Esophagus squamous epithelium (tissue), 5 donors: Measurements from ENCODE around the gene COL4A2. TPM values are rescaled to one million over a fixed set of nuclear protein-coding genes. Genes with fewer than 3 reads are reported as not detected.

Experiments
- DNase-seq: peaks from one replicate; lab custom pipeline; 2025; lab: John Stamatoyannopoulos, UW
- H3K27ac ChIP-seq, 4 donors: fragments of 200-600 bp; sonication (generic); one replicate each; pipeline ENCODE4 v1.5.1; 2016 to 2019; ENCODE audit warnings: mild to moderate bottlenecking in 1 of 4
- H3K27me3 ChIP-seq, 4 donors: fragments of 200-600 bp; sonication (generic); 1 replicate in 3 of 4; 2 replicates in 1 of 4; pipeline versions ENCODE4 v1.5.1 to v1.6.0; 2017 to 2021; ENCODE audit warnings: antibody characterized with exemption in 1 of 4
- H3K36me3 ChIP-seq, 3 donors: fragments of 200-600 bp; sonication (generic); one replicate each; pipeline ENCODE4 v1.5.1; 2016 to 2019
- H3K4me1 ChIP-seq, 3 donors: fragments of 200-600 bp; sonication (generic); one replicate each; pipeline ENCODE4 v1.5.1; 2017 to 2019
- H3K4me3 ChIP-seq, 4 donors: fragments of 200-600 bp; sonication (generic); 1 replicate in 3 of 4; 2 replicates in 1 of 4; pipeline ENCODE4 v1.5.1; 2016 to 2019; ENCODE audit warnings: mild to moderate bottlenecking in 2 of 4, moderate library complexity in 1 of 4
- H3K9me3 ChIP-seq, 3 donors: fragments of 200-600 bp; sonication (generic); one replicate each; pipeline ENCODE4 v1.5.1; 2016 to 2019
- CTCF ChIP-seq, 6 experiments: fragments of 450-650 bp in 4 of 6; fragments of 200-600 bp in 2 of 6; sonication (generic) in 2 of 6; IDR thresholded peaks; one replicate each; pipeline ENCODE4 v1.5.1; 2016 to 2019; ENCODE audit warnings: antibody characterized with exemption in 6 of 6, mild to moderate bottlenecking in 4 of 6, moderate library complexity in 4 of 6
- POLR2A ChIP-seq, 4 donors: fragments of 450-650 bp; IDR thresholded peaks; one replicate each; pipeline ENCODE4 v1.6.1; 2017; ENCODE audit warnings: antibody characterized with exemption in 4 of 4, mild to moderate bottlenecking in 4 of 4, moderate library complexity in 3 of 4
- WGBS, 2 donors: methylation state at CpG; one replicate each; pipeline ENCODE4 v1.1.5; 2018; 5-methylcytosine and 5-hydroxymethylcytosine counted together
- intact Hi-C: fragments of 100-400 bp; cut with DNase I; formaldehyde crosslinking; loops from one replicate; pipeline ENCODE4 v1.15.0; 2022
- total RNA-seq, 4 donors: library from RNA; depleted of rRNA; stranded (reverse); fragments of >200 nt; gene quantifications; one replicate each; pipeline ENCODE4 v1.1.0, GENCODE V29; 2016
- donor health status: DM: yes; HTN: yes; CAD: no.

The COL4A2 gene
- total RNA-seq, 4 donors from 2014 or later: 11.9 to 102 (median 43.5) TPM

- H3K27ac ChIP-seq: no peak overlapping the region
- no peak overlapping the region for H3K4me3 ChIP-seq
Measured at GRCh38 chr13:110434629-110435028, 127.5 kb downstream of the COL4A2 start.

GRCh38 chr13:110435331-110435730 is 128.2 kb downstream of the COL4A2 start:
- Histone ChIP-seq H3K4me3 (no peak overlapping the region), H3K36me3 (peaks cover 0 to 58% (median 3%) of the 10 kb centered on the region in 3 donors), H3K4me1 (peaks cover 0 to 27% (median 0%) of the 10 kb centered on the region in 3 donors), H3K27ac (no peak overlapping the region), H3K27me3 (no peaks in the 10 kb centered on the region), H3K9me3 (no peaks in the 10 kb centered on the region)
- no peak for DNase-seq
- TF ChIP-seq POLR2A (IDR thresholded peaks at IDR 0.05) (no peak), CTCF (IDR thresholded peaks at IDR 0.05) (no peak)
- intact Hi-C loops: no loop called here
- WGBS, 2 donors: 79 to 86% methylated on average over 5 of the region's 5 CpGs

More at GRCh38 chr13:110434629-110435028, 127.5 kb downstream of the COL4A2 start:
- H3K4me1 ChIP-seq: peaks cover 0 to 27% (median 0%) of the 10 kb centered on the region in 3 donors
- no peak for TF ChIP-seq CTCF (IDR thresholded peaks at IDR 0.05)
- TF ChIP-seq POLR2A (IDR thresholded peaks at IDR 0.05): no peak
- intact Hi-C loops: no loop called here
- no peak for DNase-seq
- no peaks in the 10 kb centered on the region for H3K9me3 ChIP-seq
- H3K36me3 ChIP-seq: peaks cover 0 to 56% (median 3%) of the 10 kb centered on the region in 3 donors
- WGBS, 2 donors: 83 to 85% methylated on average over 9 of the region's 9 CpGs
- no peaks in the 10 kb centered on the region for H3K27me3 ChIP-seq

- 89 to 93% methylated on average over 9 of the region's 9 CpGs for WGBS, 2 donors
- Histone ChIP-seq H3K27ac (no peak overlapping the region), H3K36me3 (peaks cover 0 to 58% (median 3%) of the 10 kb centered on the region in 3 donors), H3K27me3 (no peaks in the 10 kb centered on the region), H3K9me3 (no peaks in the 10 kb centered on the region), H3K4me1 (peaks cover 0 to 21% (median 0%) of the 10 kb centered on the region in 3 donors), H3K4me3 (no peak overlapping the region)
- intact Hi-C loops: no loop called here
- TF ChIP-seq POLR2A (IDR thresholded peaks at IDR 0.05) (no peak), CTCF (IDR thresholded peaks at IDR 0.05) (no peak)
- no peak for DNase-seq
Measured at GRCh38 chr13:110436276-110436675, 129.2 kb downstream of the COL4A2 start.

GRCh38 chr13:110436786-110437370 is 129.8 kb downstream of the COL4A2 start:
- Histone ChIP-seq H3K27me3 (no peaks in the 10 kb centered on the region), H3K9me3 (no peaks in the 10 kb centered on the region), H3K4me3 (no peak overlapping the region), H3K36me3 (peaks cover 0 to 62% (median 3%) of the 10 kb centered on the region in 3 donors), H3K27ac (no peak overlapping the region), H3K4me1 (peaks cover 0 to 15% (median 0%) of the 10 kb centered on the region in 3 donors)
- intact Hi-C loops: no loop called here
- 69 to 72% methylated on average over 10 to 15 of the region's 16 CpGs for WGBS, 2 donors
- DNase-seq: no peak
- TF ChIP-seq POLR2A (IDR thresholded peaks at IDR 0.05) (no peak), CTCF (IDR thresholded peaks at IDR 0.05) (no peak)

- Histone ChIP-seq H3K9me3 (no peaks in the 10 kb centered on the region), H3K27me3 (no peaks in the 10 kb centered on the region), H3K4me1 (peaks cover 0 to 10% (median 2%) of the 10 kb centered on the region in 3 donors), H3K4me3 (no peak overlapping the region), H3K36me3 (peaks cover 0 to 62% (median 3%) of the 10 kb centered on the region in 3 donors), H3K27ac (peak overlapping the region in 1 of 4 donors; percentile 9)
- intact Hi-C loops: no loop called here
- TF ChIP-seq CTCF (IDR thresholded peaks at IDR 0.05) (no peak), POLR2A (IDR thresholded peaks at IDR 0.05) (no peak)
- DNase-seq: no peak
- WGBS, 2 donors: 76 to 87% methylated on average over 11 to 13 of the region's 19 CpGs
Measured at GRCh38 chr13:110438211-110438610, 131.1 kb downstream of the COL4A2 start.
